Measurements from ENCODE around the gene GFI1. TPM values are rescaled to one million over a fixed set of nuclear protein-coding genes. Genes with fewer than 3 reads are reported as not detected.
"Not testable (repeated sequence)": the region's sequence is repeated elsewhere in the genome, so short reads cannot be mapped to it uniquely, and the experiment has no call there.

GFI1 gene
- total RNA-seq, 2 donors from 2014 or later: 0.30 to 1.1 TPM

DNA sequence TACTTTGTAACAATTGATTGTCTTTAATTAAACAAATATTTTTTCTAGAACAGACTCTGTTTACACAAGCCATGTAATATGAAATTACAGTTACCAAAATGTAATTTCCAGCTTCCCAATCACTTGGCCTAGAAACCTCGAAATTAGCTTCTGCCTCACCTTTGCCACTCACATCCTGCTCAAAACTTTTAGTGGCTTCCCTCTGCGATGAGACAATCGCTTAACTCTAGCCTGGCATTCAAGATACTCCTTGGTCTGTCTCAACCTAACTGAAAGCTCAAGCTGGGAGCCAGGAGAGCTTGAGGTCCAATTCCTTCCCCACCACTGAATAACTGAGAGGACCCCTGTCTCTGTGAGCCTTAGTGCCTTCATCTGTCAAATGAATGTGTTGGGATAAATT, 42.8 kb downstream of the GFI1 start:
- Histone ChIP-seq H3K4me3 (no peak overlapping the region), H3K27ac (no peak overlapping the region), H3K27me3 (no peaks in the 10 kb centered on the region), H3K4me1 (no peaks in the 10 kb centered on the region), H3K9me3 (no peaks in the 10 kb centered on the region), H3K36me3 (no peaks in the 10 kb centered on the region)
- TF ChIP-seq CTCF (IDR thresholded peaks at IDR 0.05): no peak
- DNase-seq (ENCODE audit: low spot score): no peak

GRCh38 chr1:92442351-92442750, 44.4 kb downstream of the GFI1 start:
- no peaks in the 10 kb centered on the region for H3K36me3 ChIP-seq
- no peak for TF ChIP-seq CTCF (IDR thresholded peaks at IDR 0.05)
- H3K27ac ChIP-seq: no peak overlapping the region
- no peak overlapping the region for H3K4me3 ChIP-seq
- no peaks in the 10 kb centered on the region for H3K9me3 ChIP-seq
- H3K4me1 ChIP-seq: no peaks in the 10 kb centered on the region
- H3K27me3 ChIP-seq: no peaks in the 10 kb centered on the region
- no peak for DNase-seq (ENCODE audit: low spot score)

- no peak for DNase-seq (ENCODE audit: low spot score)
- no peaks in the 10 kb centered on the region for H3K4me1 ChIP-seq
- TF ChIP-seq CTCF (IDR thresholded peaks at IDR 0.05): no peak
- H3K27ac ChIP-seq: no peak overlapping the region
- no peaks in the 10 kb centered on the region for H3K36me3 ChIP-seq
- no peak overlapping the region for H3K4me3 ChIP-seq
- no peaks in the 10 kb centered on the region for H3K27me3 ChIP-seq
- H3K9me3 ChIP-seq: no peaks in the 10 kb centered on the region
Observed at GRCh38 chr1:92441697-92442342, 44.9 kb downstream of the GFI1 start.

- H3K27me3 ChIP-seq: no peaks in the 10 kb centered on the region
- H3K27ac ChIP-seq: no peak overlapping the region
- no peak for DNase-seq (ENCODE audit: low spot score)
- H3K9me3 ChIP-seq: no peaks in the 10 kb centered on the region
- H3K36me3 ChIP-seq: no peaks in the 10 kb centered on the region
- H3K4me1 ChIP-seq: no peaks in the 10 kb centered on the region
- no peak overlapping the region for H3K4me3 ChIP-seq
- no peak for TF ChIP-seq CTCF (IDR thresholded peaks at IDR 0.05)
Observed at GRCh38 chr1:92441316-92441696, 45.4 kb downstream of the GFI1 start.

DNA sequence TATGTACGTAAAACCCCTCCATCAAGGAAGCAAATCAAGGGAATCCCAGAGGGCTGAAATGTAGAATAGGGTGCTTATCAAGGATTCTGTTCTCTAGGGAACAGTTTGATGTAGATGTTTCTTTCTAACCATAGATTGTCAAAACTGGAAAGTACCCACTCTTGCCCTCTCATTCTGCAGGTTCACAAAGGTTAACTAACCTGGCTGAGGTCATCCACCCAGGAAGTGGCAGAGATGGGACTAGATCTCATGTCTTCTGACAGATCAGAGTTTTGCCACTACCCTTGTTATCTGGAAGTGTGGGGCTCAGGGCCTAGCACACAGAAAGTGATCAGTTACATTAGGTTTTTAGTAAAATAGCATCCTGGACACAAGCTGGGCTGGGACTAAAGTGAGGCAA, 47.4 kb downstream of the GFI1 start:
- Histone ChIP-seq H3K4me3 (no peak overlapping the region), H3K4me1 (no peaks in the 10 kb centered on the region), H3K36me3 (no peaks in the 10 kb centered on the region), H3K27me3 (no peaks in the 10 kb centered on the region), H3K27ac (no peak overlapping the region), H3K9me3 (no peaks in the 10 kb centered on the region)
- no peak for DNase-seq (ENCODE audit: low spot score)
- TF ChIP-seq CTCF (IDR thresholded peaks at IDR 0.05): no peak

DNA sequence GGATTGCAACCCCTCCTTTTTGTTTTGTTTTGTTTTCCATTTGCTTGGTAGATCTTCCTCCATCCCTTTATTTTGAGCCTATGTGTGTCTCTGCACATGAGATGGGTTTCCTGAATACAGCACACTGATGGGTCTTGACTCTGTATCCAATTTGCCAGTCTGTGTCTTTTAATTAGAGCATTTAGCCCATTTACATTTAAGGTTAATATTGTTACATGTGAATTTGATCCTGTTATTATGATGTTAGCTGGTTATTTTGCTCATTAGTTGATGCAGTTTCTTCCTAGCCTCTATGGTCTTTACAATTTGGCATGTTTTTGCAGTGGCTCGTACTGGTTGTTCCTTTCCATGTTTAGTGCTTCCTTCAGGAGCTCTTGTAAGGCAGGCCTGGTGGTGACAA, 52.2 kb downstream of the GFI1 start:
- not testable (repeated sequence) for H3K36me3 ChIP-seq; H3K4me1 ChIP-seq; H3K9me3 ChIP-seq; H3K27me3 ChIP-seq; H3K4me3 ChIP-seq; DNase-seq (ENCODE audit: low spot score); H3K27ac ChIP-seq

Data from right atrium auricular region (tissue), 2 donors.